DOHH2 (cell line): ENCODE data around the gene CXCL12.

Experiments
- H3F3A ChIP-seq: fragments of 200-600 bp; sonication (generic), shearing (Covaris generic); 2 replicates; pipeline ENCODE4 v1.6.0; 2016; ENCODE audit warnings: antibody characterized with exemption, mild to moderate bottlenecking; ENCODE audit not compliant: control insufficient read depth, insufficient read depth
- H3K27ac ChIP-seq: fragments of 200-600 bp; sonication (generic); 2 replicates; pipeline ENCODE4 v1.5.1; 2014; ENCODE audit warnings: low read depth, mild to moderate bottlenecking, low read length, moderate library complexity
- H3K27me3 ChIP-seq: fragments of 200-600 bp; sonication (generic); 2 replicates; pipeline ENCODE4 v1.6.1; 2014; ENCODE audit warnings: mild to moderate bottlenecking, low read length, mixed read lengths; ENCODE audit not compliant: control insufficient read depth
- H3K36me3 ChIP-seq: fragments of 200-600 bp; sonication (generic); 2 replicates; pipeline ENCODE4 v1.6.1; 2014; ENCODE audit warnings: mild to moderate bottlenecking, low read length, moderate library complexity, mixed read lengths; ENCODE audit not compliant: control insufficient read depth
- H3K4me1 ChIP-seq: fragments of 200-600 bp; sonication (generic); 2 replicates; pipeline ENCODE4 v1.6.1; 2014; ENCODE audit warnings: mild to moderate bottlenecking, low read length, mixed read lengths; ENCODE audit not compliant: control insufficient read depth
- H3K4me2 ChIP-seq: fragments of 200-600 bp; sonication (generic); 2 replicates; pipeline ENCODE4 v1.6.0; 2014; ENCODE audit warnings: mild to moderate bottlenecking, low read length, moderate library complexity
- H3K4me3 ChIP-seq: fragments of 200-600 bp; sonication (generic); 2 replicates; pipeline ENCODE4 v1.5.1; 2014; ENCODE audit warnings: mild to moderate bottlenecking, low read length, mixed read lengths
- H3K79me2 ChIP-seq: fragments of 200-600 bp; sonication (generic); 2 replicates; pipeline ENCODE4 v1.6.1; 2014; ENCODE audit warnings: mild to moderate bottlenecking, low read length, mixed read lengths; ENCODE audit not compliant: control insufficient read depth
- H3K9me2 ChIP-seq: fragments of 200-600 bp; sonication (generic); replicated peaks from 2 replicates; pipeline ENCODE4 v1.6.1; 2014; ENCODE audit warnings: mild to moderate bottlenecking, low read length, mixed read lengths; ENCODE audit not compliant: control insufficient read depth
- H3K9me3 ChIP-seq: fragments of 200-600 bp; sonication (generic); 2 replicates; pipeline ENCODE4 v1.6.1; 2014; ENCODE audit warnings: antibody characterized with exemption, low read length, mixed read lengths; ENCODE audit not compliant: control insufficient read depth, insufficient read depth
- H4K20me1 ChIP-seq: fragments of 200-600 bp; sonication (generic); 2 replicates; pipeline ENCODE4 v1.6.0; 2014; ENCODE audit warnings: low read depth, mild to moderate bottlenecking, antibody characterized with exemption, low read length, moderate library complexity; ENCODE audit not compliant: control insufficient read depth, insufficient read depth
- EZH2phosphoT487 ChIP-seq: fragments of 200-600 bp; sonication (generic); IDR thresholded peaks from 2 replicates; pipeline ENCODE4 v1.6.1; 2017; ENCODE audit warnings: borderline replicate concordance, mild to moderate bottlenecking, antibody characterized with exemption, low read length, moderate library complexity, mixed read lengths
- TF ChIP-seq, protein P1 (sequence below): fragments of 200-600 bp; sonication (generic); IDR thresholded peaks from one replicate; pipeline ENCODE4 v1.5.1; 2014; ENCODE audit warnings: antibody characterized with exemption, mild to moderate bottlenecking, low read depth, low read length; ENCODE audit not compliant: poor library complexity, severe bottlenecking

Gene CXCL12

DNA sequence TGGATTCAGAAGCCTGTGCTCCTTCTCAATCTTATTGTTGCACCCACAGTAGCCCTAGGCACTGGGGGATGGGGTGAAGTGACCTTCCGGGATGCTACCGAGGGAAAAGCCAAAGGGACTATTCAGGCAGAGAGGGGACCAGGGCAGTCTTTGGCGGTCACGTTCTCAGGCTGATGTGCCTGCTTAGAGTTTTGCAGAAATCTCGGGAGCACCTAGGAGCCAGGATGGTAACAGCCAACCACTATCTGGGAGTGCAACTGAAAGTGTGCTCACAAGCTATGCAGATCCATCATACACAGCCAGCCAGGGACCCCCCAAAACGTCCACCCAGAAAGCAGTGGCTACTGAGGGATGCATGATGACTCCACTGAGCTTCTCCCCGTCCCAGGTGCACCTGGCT, 52.4 kb downstream of the CXCL12 start:
- no peak overlapping the region for H3K27ac ChIP-seq
- H3K4me3 ChIP-seq, result no peak overlapping the region
- no peaks in the 10 kb centered on the region for H3K4me1 ChIP-seq
- TF ChIP-seq, protein P1, sequence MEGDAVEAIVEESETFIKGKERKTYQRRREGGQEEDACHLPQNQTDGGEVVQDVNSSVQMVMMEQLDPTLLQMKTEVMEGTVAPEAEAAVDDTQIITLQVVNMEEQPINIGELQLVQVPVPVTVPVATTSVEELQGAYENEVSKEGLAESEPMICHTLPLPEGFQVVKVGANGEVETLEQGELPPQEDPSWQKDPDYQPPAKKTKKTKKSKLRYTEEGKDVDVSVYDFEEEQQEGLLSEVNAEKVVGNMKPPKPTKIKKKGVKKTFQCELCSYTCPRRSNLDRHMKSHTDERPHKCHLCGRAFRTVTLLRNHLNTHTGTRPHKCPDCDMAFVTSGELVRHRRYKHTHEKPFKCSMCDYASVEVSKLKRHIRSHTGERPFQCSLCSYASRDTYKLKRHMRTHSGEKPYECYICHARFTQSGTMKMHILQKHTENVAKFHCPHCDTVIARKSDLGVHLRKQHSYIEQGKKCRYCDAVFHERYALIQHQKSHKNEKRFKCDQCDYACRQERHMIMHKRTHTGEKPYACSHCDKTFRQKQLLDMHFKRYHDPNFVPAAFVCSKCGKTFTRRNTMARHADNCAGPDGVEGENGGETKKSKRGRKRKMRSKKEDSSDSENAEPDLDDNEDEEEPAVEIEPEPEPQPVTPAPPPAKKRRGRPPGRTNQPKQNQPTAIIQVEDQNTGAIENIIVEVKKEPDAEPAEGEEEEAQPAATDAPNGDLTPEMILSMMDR, result no peak
- no peak for TF ChIP-seq EZH2phosphoT487
- H3K79me2 ChIP-seq, result no peaks in the 10 kb centered on the region
- H3K4me2 ChIP-seq, result no peak overlapping the region
- H3K36me3 ChIP-seq, result no peaks in the 10 kb centered on the region
- no peaks in the 10 kb centered on the region for H3K9me3 ChIP-seq
- H3K9me2 ChIP-seq, result no peaks in the 10 kb centered on the region
- H3F3A ChIP-seq, result no peaks in the 10 kb centered on the region
- no peaks in the 10 kb centered on the region for H3K27me3 ChIP-seq
- no peaks in the 10 kb centered on the region for H4K20me1 ChIP-seq

DNA sequence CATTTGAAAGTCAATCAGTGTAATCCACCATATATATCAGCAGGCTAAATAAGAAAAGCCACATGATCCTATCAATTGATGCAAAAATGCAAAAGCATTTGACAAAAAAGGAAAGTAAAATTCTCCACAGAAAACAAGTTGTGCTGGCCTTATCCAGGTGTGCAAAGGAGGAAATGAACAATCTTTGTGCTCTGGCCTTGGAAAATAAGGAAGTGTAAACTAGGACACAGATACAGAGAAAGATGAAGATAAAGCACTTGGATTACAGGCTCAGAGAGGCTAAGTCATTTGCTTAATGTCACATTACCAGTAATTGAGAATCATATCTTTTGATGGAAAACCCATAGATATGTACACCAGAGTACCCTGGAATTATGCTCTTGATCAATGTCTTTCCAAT, 54.5 kb downstream of the CXCL12 start:
- H4K20me1 ChIP-seq, result no peaks in the 10 kb centered on the region

DNA sequence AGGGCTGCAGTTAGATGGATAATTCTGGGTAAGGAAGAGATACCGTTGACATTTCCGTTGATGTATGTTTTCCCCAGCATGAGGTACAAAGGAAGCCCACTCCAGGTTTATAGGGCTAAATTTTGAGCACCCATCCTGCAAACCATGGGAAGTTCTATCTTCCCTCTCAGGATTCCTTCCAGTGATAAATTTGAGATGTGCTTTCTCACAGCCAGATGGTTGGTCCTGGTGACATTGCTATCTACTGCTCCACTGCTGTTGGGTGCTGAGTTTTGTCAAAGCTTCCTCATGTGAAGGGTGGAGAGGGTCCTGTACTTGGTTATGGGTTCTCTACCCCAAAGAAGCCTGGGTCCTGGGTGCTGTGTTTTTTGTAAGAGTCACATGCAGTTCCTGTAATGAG, 57.4 kb downstream of the CXCL12 start:
- Histone ChIP-seq H3K27ac (no peak overlapping the region), H3K9me3 (no peaks in the 10 kb centered on the region), H3K9me2 (no peaks in the 10 kb centered on the region), H3K79me2 (no peaks in the 10 kb centered on the region), H3K4me3 (no peak overlapping the region), H4K20me1 (no peaks in the 10 kb centered on the region), H3K36me3 (no peaks in the 10 kb centered on the region), H3K4me2 (no peak overlapping the region), H3F3A (no peaks in the 10 kb centered on the region), H3K4me1 (no peaks in the 10 kb centered on the region), H3K27me3 (no peaks in the 10 kb centered on the region)
- TF ChIP-seq, protein P1, result no peak
- TF ChIP-seq EZH2phosphoT487, result no peak

More for the DNA sequence above, 54.5 kb downstream of the CXCL12 start:
- no peaks in the 10 kb centered on the region for H3K9me2 ChIP-seq
- H3K27ac ChIP-seq, result no peak overlapping the region
- H3F3A ChIP-seq, result no peaks in the 10 kb centered on the region
- no peaks in the 10 kb centered on the region for H3K9me3 ChIP-seq
- H3K79me2 ChIP-seq, result no peaks in the 10 kb centered on the region
- H3K27me3 ChIP-seq, result no peaks in the 10 kb centered on the region
- no peaks in the 10 kb centered on the region for H3K36me3 ChIP-seq
- H3K4me2 ChIP-seq, result no peak overlapping the region
- H3K4me3 ChIP-seq, result no peak overlapping the region
- no peaks in the 10 kb centered on the region for H3K4me1 ChIP-seq
- no peak for TF ChIP-seq EZH2phosphoT487
- TF ChIP-seq, protein P1, result no peak
